ENCODE data around the gene RNF112.
"Not testable (repeated sequence)": the region's sequence is repeated elsewhere in the genome, so short reads cannot be mapped to it uniquely, and the experiment has no call there.

Gene RNF112

GRCh38 chr17:19415806-19416775, 5.1 kb downstream of the RNF112 start:
- DNase-seq: no peak

GRCh38 chr17:19417611-19418010, 6.6 kb downstream of the RNF112 start:
- DNase-seq: no peak

GRCh38 chr17:19418251-19418992, 7.4 kb downstream of the RNF112 start:
- no peak for DNase-seq

DNA sequence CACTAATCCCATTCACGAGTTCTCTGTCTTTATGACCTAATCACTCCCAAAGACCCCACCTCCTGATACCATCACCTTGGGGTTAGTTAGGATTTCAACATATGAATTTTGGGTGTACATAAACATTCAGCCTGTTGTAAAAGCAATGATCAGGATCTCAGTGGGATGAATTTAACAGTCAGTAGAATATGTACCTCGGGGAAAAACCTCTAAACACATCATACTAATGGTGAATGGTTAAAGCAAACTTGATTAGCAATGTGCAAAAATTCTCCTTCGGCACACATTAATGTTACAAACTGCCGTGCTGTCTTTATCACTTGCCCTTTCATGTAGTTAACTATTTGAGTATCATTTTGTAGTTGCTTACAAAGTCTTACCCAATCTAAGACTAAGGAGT, 10.2 kb downstream of the RNF112 start:
- DNase-seq: no peak

GRCh38 chr17:19421926-19422325, 10.9 kb downstream of the RNF112 start:
- no peak for DNase-seq

DNA sequence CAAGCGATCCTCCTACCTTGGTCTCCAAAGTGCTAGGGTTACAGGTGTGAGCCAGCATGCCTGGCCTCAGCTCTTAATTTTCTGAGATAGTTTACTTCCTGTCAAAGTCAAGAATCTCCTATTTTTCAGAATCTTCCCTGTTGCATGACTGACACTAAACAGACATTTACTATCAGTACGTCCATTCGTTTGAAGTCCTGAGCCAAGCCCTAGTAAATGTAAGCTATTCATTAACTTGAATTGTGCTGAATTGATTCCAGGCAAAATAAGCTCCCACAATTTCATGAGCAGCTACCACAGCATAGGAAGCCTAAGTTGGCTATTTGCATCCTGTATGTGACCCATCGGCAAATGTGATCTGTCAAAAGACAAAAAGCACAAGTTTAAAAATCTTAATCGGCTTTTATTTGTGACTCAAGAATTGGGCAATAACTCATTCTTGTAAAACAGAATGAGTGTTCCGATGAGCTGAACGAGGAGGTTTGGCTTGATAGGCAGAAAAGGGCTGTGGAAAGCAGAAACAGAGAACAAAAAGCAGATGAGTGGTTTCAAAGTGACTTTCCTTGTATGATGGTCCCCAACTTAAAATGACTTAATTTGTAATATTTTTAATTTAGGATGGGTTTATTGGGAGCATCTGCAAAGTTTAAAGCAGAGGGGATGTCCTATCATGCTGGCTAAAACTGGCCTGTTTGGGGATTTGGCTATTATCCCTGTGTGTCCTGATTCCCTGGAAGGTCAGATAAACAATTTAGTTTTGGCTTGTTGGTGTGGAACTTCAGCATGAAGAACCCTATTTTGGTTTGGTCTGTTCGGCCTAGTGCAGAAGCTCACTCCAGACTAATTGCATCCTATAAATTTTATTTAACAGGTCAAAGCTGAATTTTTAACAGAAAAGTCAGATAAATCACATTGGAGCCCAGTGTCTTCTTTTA, 14.2 kb downstream of the RNF112 start:
- no peak for DNase-seq

- DNase-seq: no peak
Observed at GRCh38 chr17:19426631-19427030, 15.6 kb downstream of the RNF112 start.

- DNase-seq: no peak
Observed at GRCh38 chr17:19431691-19432090, 20.7 kb downstream of the RNF112 start.

DNA sequence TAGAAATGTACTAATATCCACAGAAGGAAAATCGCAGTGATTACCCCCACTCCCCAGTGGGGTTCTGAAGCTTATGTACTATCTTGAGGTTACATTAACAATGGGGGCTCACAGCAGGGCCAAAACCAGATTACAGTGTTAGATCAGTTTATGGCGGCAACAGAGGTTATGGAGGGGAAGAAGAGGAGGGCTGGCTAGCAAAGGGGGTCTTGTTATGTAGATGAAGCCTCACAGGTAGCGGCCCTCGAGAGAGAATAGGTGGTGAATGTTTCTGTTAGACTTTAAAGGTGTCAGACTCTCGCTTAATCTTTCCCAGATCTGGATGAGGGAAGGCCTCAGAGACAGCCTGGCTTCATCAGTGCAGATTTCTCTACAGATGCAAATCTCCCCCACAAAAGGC, 22.2 kb downstream of the RNF112 start:
- no peak for DNase-seq

- DNase-seq: no peak
Observed at GRCh38 chr17:19433727-19434340, 22.8 kb downstream of the RNF112 start.

GRCh38 chr17:19440421-19440820, 29.4 kb downstream of the RNF112 start:
- DNase-seq: no peak

GRCh38 chr17:19441288-19441687, 30.3 kb downstream of the RNF112 start:
- not testable (repeated sequence) for DNase-seq

- DNase-seq: no peak
Observed at GRCh38 chr17:19442731-19443130, 31.7 kb downstream of the RNF112 start.

DNA sequence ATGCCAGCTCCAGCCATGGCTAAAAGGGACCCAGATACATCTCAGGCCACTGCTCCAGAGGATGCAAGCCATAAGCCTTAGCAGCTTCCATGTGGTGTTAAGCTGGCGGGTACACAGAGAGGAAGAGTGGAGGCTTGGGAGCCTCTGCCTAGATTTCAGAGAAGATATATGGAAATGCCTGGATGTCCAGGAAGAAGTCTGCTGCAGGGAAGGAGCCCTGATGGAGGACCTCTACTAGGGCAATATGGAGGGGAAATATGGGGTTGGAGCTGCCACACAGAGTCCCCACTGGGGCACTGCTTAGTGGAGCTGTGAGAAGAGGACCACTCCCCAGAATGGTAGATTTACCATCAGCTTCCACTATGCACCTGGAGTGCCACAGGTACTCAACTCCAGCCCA, 32.1 kb downstream of the RNF112 start:
- DNase-seq: no peak

DNA sequence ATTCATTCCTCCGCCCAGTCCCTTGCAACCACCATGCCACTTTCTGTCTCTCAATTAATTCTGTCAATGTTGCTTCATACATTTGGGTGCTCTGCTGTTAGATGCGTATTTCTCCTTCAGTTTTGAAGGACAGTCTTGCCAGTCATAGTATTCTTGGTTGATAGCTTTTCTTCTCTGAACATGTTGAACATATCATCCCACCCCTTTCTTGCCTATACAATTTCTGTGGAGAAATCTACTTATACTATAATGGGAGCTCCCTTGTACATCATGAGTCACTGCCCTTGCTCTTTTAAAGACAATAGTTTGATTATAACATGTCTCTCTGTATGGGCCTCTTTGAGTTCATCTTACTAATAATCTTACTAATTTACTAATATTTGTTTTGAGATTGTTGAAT, 34.1 kb downstream of the RNF112 start:
- no peak for DNase-seq

DNA sequence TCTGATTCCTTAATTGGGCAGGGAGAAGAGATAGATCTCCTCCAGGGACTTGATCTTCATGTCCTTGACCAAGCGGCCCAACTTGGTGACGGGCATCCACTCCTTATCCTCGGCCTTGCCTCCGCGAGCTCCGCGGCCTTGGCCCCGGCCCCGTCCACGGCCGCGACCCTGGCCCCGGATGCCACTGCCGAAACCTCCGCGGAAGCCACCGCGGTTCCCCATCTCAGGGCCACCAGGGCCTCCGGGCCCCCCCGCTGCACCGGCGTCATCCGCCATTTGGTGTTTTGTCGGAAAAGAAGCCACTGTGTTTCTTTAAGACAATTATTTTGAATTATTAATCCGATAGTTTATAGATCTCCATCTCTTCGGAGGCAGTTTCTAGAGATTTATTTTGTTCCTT, 35.5 kb downstream of the RNF112 start:
- DNase-seq: not testable (repeated sequence)

DNA sequence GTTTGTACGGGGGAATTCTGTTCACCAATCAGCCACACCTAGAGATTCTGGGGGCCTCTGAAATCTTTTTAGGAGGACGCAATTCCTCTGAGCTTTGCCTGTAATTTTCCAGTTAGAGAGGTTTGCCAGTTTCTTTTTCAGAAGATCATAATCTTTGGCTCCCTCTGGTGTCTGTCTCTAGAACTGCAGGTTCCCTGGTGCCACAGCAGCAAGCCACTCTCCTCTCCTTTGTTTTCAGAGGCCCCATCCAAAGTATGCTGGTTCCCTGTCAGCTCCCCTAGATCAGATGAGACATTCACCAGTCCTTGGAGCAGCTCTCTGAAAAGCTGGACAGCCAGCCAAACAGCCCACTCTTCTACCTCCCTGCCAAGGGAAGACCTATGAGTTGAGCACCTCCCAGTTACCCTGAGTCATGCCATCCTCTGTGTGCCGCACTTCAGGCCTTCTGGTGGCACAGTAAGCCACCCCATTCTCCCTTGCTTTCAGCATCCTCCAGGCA, 36.1 kb downstream of the RNF112 start:
- peak; percentile 64 to 89 for DNase-seq

GRCh38 chr17:19448341-19449268, 37.6 kb downstream of the RNF112 start:
- DNase-seq: peak; percentile 40 to 68

- no peak for DNase-seq
Observed at GRCh38 chr17:19449656-19450055, 38.6 kb downstream of the RNF112 start.

- DNase-seq: no peak
Observed at GRCh38 chr17:19453296-19453695, 42.3 kb downstream of the RNF112 start.

DNA sequence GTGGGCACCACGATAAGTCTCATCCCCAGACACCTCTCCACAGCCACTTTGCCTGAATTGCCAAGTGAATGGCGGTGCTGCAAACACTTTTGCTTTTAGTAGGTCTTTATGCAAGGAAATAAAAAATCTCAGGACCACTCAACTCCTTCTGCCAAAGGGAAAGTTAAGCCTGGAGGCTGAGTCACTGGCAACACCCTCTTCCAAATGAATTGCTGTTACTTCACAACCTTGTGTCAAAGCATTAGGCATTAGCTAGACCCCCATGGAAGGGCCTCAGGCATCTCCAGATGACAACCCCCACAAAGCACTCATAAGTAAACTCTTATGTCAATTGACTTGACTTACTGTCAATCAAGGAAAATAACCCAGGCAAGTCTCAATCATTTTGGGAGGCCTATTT, 43.0 kb downstream of the RNF112 start:
- DNase-seq: no peak

Measured in hippocampal formation (tissue), 2 donors.